ENCODE data around the gene SEPTIN11.

- TF ChIP-seq CTCF (IDR thresholded peaks at IDR 0.05; ENCODE audit: poor library complexity, severe bottlenecking) (no peak), TAF1 (IDR thresholded peaks at IDR 0.05; ENCODE audit: low read depth) (no peak), POLR2AphosphoS5 (IDR thresholded peaks at IDR 0.05) (no peak)
Observed at GRCh38 chr4:76981644-76982043, 32.1 kb downstream of the SEPTIN11 start.
